Liver (tissue), 2 donors: ENCODE data around the gene RAB37.

Experiments used
- TF ChIP-seq, protein P1 (sequence below): fragments of 150-350 bp; IDR thresholded peaks from 2 replicates; pipeline ENCODE4 v1.5.1; 2017; ENCODE audit warnings: improper control_type of control experiment, low read depth, low read length; ENCODE audit not compliant: missing input control
- TF ChIP-seq, protein P2 (sequence below): IDR thresholded peaks from 2 replicates; pipeline ENCODE4 v1.6.1; 2016; ENCODE audit warnings: antibody characterized with exemption, mild to moderate bottlenecking
- donor health status: healthy.

GRCh38 chr17:74770498-74771318 lies 33.7 kb downstream of the RAB37 start:
- TF ChIP-seq, protein P1, sequence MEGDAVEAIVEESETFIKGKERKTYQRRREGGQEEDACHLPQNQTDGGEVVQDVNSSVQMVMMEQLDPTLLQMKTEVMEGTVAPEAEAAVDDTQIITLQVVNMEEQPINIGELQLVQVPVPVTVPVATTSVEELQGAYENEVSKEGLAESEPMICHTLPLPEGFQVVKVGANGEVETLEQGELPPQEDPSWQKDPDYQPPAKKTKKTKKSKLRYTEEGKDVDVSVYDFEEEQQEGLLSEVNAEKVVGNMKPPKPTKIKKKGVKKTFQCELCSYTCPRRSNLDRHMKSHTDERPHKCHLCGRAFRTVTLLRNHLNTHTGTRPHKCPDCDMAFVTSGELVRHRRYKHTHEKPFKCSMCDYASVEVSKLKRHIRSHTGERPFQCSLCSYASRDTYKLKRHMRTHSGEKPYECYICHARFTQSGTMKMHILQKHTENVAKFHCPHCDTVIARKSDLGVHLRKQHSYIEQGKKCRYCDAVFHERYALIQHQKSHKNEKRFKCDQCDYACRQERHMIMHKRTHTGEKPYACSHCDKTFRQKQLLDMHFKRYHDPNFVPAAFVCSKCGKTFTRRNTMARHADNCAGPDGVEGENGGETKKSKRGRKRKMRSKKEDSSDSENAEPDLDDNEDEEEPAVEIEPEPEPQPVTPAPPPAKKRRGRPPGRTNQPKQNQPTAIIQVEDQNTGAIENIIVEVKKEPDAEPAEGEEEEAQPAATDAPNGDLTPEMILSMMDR, result peak; percentile 92
- TF ChIP-seq, protein P2, sequence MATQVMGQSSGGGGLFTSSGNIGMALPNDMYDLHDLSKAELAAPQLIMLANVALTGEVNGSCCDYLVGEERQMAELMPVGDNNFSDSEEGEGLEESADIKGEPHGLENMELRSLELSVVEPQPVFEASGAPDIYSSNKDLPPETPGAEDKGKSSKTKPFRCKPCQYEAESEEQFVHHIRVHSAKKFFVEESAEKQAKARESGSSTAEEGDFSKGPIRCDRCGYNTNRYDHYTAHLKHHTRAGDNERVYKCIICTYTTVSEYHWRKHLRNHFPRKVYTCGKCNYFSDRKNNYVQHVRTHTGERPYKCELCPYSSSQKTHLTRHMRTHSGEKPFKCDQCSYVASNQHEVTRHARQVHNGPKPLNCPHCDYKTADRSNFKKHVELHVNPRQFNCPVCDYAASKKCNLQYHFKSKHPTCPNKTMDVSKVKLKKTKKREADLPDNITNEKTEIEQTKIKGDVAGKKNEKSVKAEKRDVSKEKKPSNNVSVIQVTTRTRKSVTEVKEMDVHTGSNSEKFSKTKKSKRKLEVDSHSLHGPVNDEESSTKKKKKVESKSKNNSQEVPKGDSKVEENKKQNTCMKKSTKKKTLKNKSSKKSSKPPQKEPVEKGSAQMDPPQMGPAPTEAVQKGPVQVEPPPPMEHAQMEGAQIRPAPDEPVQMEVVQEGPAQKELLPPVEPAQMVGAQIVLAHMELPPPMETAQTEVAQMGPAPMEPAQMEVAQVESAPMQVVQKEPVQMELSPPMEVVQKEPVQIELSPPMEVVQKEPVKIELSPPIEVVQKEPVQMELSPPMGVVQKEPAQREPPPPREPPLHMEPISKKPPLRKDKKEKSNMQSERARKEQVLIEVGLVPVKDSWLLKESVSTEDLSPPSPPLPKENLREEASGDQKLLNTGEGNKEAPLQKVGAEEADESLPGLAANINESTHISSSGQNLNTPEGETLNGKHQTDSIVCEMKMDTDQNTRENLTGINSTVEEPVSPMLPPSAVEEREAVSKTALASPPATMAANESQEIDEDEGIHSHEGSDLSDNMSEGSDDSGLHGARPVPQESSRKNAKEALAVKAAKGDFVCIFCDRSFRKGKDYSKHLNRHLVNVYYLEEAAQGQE, result no peak
